NCI-H2196 (cell line): ENCODE measurements around the gene DACH1.

Experiments
- DNase-seq: peaks from one replicate; lab custom pipeline; 2025; ENCODE audit not compliant: unreplicated experiment; lab: John Stamatoyannopoulos, UW

Gene DACH1

GRCh38 chr13:71499944-71500514 lies 367.0 kb downstream of the DACH1 start:
- no peak for DNase-seq

GRCh38 chr13:71499235-71499634 lies 367.8 kb downstream of the DACH1 start:
- no peak for DNase-seq

GRCh38 chr13:71493189-71493588 lies 373.8 kb downstream of the DACH1 start:
- DNase-seq = no peak

DNA sequence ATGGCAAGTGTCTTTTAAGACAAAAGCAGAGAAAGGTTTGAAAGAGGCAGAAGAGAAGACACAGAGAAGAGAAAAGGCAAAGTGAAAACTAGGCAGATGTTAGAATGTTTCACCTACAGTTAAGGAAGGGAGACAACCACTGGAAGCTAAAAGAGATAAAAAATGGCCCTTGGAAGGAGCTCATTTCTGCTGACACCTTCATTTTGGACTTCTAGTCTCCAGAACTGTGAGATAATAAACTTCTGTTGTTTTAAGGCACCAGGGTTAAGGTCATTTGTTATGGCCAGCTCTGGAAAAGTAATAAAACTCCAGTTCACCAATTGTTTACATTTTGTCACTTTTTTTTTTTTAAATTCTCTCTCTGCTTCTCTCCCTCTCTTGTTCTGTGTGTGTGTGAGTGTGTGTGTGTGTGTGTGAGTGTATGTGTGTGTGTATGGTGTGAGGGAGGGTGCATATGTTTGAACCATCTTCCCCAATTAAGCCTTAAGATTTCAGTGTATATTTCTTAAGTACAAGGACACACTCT lies 374.6 kb downstream of the DACH1 start:
- no peak for DNase-seq

GRCh38 chr13:71491010-71491409 lies 376.0 kb downstream of the DACH1 start:
- DNase-seq = no peak

GRCh38 chr13:71489041-71489440 lies 378.0 kb downstream of the DACH1 start:
- DNase-seq = no peak

DNA sequence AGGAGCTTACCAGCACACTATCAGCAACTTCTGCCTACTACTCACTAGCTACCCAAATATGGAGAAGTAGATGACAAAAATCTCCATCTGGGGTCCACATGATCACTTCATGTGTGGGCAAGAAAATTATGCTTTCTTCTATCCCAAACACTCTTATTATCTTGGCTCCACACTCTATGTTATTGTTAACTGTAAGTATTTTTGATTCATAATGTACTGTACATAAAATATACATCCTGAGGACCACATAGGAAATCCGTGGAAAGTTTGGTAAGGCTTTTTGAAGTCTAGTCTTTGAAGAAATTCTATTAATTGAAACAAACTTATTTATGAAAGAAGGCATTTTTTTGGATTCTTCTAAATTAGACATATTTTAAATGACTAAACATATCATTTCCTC lies 378.8 kb downstream of the DACH1 start:
- no peak for DNase-seq

DNA sequence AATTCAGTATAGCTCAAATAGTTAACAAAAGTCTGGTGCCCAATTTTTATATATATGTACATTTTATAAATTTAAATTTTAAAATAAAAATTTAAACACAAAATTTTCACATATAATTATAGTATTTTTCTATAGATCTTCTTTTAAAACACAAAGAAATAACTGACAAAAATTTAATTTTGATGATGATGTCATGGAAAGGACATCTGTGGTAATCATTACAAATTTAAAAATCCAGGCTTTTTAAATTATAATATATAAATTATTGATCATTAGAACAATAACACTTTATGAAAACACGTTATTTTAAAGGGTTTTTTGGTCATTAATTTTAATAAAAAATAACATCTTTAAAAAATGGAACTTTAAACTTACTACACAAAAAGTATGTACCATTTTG lies 381.1 kb downstream of the DACH1 start:
- DNase-seq = no peak

- no peak for DNase-seq
Measured at GRCh38 chr13:71483733-71484132, 383.3 kb downstream of the DACH1 start.

GRCh38 chr13:71481501-71481900 lies 385.5 kb downstream of the DACH1 start:
- DNase-seq = no peak

DNA sequence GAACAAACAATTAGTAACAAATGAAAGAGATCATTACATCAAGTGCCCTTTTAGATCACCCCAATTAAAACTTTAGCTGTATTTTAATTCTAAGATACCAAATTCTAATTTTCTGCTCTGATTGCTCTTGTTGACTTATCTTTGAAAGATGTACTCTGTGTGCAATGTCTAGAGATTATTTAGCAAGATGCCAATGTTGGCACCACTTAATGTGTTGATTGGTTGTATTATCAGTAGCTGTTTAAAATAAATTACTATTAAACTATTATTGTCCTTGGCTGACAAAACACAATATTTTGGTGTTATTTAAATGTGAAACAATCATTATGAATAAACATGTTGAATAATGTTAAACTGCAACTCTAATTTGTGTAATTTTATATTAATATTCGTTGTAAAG lies 386.0 kb downstream of the DACH1 start:
- DNase-seq = no peak

DNA sequence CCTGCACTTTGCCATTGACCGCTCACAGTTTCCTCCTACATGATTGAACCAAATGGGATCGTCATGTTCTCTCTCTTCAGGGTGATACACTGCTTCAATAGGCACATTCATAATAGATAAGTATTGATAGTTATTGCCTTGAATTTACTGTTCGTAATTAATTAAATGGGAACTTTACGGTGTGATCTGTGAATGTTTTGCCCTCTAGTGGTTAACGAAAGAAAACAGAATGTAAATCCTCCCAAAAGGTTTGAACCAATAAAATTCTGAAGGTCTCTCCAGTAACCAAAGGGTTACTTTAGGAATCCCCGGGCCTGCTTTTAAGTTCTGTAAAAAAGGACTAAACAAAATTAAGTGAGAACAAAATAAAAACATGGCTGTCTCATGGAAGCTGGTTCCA lies 389.3 kb downstream of the DACH1 start:
- DNase-seq = no peak

DNA sequence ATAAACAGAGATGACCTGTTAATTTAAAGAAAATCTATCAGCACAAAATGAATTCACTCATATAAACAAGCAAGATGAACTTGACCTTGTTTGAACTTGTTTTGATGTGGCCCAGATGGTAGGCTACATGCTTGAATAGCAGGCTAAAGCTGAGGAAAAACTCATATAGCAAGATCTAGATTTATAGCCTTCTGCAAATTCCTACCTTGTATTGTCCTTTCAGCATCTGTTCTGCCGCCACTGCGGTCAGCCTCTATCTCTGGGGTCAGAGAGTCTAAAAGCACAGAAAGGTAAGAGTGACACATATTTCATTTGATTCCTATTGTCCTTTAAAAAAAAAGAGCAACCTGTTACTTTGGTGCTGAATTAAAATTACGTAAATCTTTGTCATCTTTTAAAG lies 392.1 kb downstream of the DACH1 start:
- DNase-seq = no peak

DNA sequence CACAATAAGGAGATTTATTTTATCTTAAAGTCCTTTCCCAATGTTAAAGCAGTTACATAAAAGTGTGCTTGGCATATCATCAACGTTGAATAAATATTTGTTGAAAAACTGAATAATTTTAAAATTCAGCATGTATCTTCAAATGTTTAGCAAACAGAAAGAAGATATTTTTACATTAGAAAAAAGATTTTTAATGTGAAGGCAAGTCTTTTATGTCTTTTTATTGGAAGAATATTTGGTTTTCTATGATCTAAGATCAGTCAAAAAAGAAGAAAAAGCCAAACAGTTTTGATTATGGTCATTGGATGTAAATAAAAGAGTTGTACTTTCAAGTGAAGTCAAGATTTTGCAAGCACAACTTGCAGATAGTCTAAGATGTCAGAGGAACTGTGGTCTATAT lies 397.4 kb downstream of the DACH1 start:
- DNase-seq = no peak

DNA sequence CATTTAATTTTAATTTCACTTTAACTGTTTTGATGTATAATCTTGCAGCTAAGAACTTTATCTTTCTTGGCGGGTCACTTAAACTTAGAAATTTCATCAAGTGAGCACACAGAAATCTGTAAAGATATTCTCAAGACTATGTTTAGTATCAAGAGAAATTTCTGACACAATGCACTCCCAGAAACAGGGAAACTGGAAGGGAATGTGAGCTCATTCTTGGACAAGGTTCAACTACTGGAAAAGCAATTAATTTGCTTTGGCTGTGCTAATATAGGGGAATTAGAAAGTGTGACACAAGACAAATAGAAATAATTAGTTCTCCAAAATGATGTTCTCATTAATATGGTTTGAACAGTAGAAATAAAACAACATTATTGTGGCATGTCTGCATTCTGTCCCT lies 402.3 kb downstream of the DACH1 start:
- DNase-seq = no peak

GRCh38 chr13:71461892-71462291 lies 405.1 kb downstream of the DACH1 start:
- DNase-seq = no peak

GRCh38 chr13:71460211-71460610 lies 406.8 kb downstream of the DACH1 start:
- no peak for DNase-seq

GRCh38 chr13:71459708-71460107 lies 407.3 kb downstream of the DACH1 start:
- no peak for DNase-seq

DNA sequence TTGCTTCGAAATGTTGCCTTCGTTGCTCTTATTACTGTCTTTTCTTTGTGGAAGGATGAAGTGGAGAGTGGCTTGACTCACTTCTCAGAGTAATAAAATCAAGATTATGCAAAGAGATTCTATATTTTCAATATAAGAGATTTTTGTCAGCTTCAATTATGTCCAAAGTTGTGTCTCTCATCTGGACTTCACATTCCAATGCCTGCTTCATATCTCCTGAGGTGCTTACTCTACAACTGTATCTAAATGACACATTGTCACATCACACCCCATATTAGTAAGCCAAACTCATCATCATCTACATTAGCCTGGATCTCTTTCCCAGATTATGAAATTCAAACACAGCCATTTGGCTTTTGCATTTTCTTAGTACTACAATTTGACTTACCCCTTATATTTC lies 409.4 kb downstream of the DACH1 start:
- DNase-seq = no peak

GRCh38 chr13:71456136-71456535 lies 410.9 kb downstream of the DACH1 start:
- DNase-seq = no peak

GRCh38 chr13:71454509-71454908 lies 412.5 kb downstream of the DACH1 start:
- no peak for DNase-seq

GRCh38 chr13:71448080-71448630 lies 418.8 kb downstream of the DACH1 start:
- DNase-seq = no peak

GRCh38 chr13:71437704-71438103 lies 429.3 kb downstream of the DACH1 start:
- no peak for DNase-seq
